H1 (cell line): ENCODE measurements around the gene CFAP58. TPM values are rescaled to one million over a fixed set of nuclear protein-coding genes. Genes with fewer than 3 reads are reported as not detected.

Source experiments
- ASH2L ChIP-seq: fragments of 200-600, 300-600 bp; sonication (generic); IDR thresholded peaks from one replicate; pipeline ENCODE4 v1.7.1; 2017; ENCODE audit warnings: low read length
- POU5F1 ChIP-seq: IDR thresholded peaks from 2 replicates; pipeline ENCODE4 v1.6.1; 2011; ENCODE audit warnings: low read depth, mild to moderate bottlenecking, low read length, moderate library complexity
- SIN3A ChIP-seq, 2 experiments: IDR thresholded peaks in 1 of 2; conservative IDR thresholded peaks in 1 of 2; 2 replicates each; pipeline ENCODE4 v1.6.1; 2011 to 2012; ENCODE audit warnings: low read length in 2 of 2, improper control_type of control experiment in 1 of 2, low read depth in 1 of 2, mild to moderate bottlenecking in 1 of 2
- polyA plus RNA-seq, 7 experiments: library from polyadenylated mRNA; depleted of rRNA in 3 of 7; stranded (reverse) in 5 of 7; unstranded in 2 of 7; fragments of >200 nt in 5 of 7; fragments of 200-250 nt in 2 of 7; gene quantifications; 1 replicate in 5 of 7; 2 replicates in 1 of 7; 4 replicates in 1 of 7; pipeline versions ENCODE4 v1.2.1 to v1.2.3, GENCODE V29; 2011 to 2013; ENCODE audit warnings: missing spikeins in 2 of 7, mixed read lengths in 2 of 7
- total RNA-seq: library from RNA; stranded (reverse); fragmentation: NEBNext Ultra II Directional; extraction: Animal tissue kit (Norgen Biotek cat#: 25700); gene quantifications from 2 replicates; pipeline ENCODE4 v1.2.1, GENCODE V29; 2021
- TF ChIP-seq, protein P1 (sequence below), 3 experiments: IDR thresholded peaks; 1 replicate in 2 of 3; 2 replicates in 1 of 3; pipeline versions ENCODE4 v1.5.1 to v1.6.1; 2011; ENCODE audit warnings: low read length in 3 of 3, mild to moderate bottlenecking in 3 of 3, inconsistent platforms in 2 of 3, low read depth in 1 of 3, moderate library complexity in 1 of 3; ENCODE audit not compliant: insufficient read depth in 1 of 3; ENCODE audit errors: control extremely low read depth in 1 of 3
- TF ChIP-seq, protein P2 (sequence below): IDR thresholded peaks from 2 replicates; pipeline ENCODE4 v1.6.1; 2012; ENCODE audit warnings: low read length, inconsistent platforms

The CFAP58 gene
- total and polyA plus RNA-seq, 2 of the 8 experiments (the other 6 are each of a cell fraction or from before 2014, with no cell fraction given) = 0.32 to 0.71 TPM

- TF ChIP-seq POU5F1 (no peak), SIN3A (conservative IDR thresholded peaks at IDR 0.05 in 1 of 2, IDR thresholded peaks at IDR 0.05 in 1 of 2; ENCODE audit: low read depth in 1 of 2, low read length in 2 of 2) (no peak), ASH2L (no peak)
- TF ChIP-seq, protein P1, sequence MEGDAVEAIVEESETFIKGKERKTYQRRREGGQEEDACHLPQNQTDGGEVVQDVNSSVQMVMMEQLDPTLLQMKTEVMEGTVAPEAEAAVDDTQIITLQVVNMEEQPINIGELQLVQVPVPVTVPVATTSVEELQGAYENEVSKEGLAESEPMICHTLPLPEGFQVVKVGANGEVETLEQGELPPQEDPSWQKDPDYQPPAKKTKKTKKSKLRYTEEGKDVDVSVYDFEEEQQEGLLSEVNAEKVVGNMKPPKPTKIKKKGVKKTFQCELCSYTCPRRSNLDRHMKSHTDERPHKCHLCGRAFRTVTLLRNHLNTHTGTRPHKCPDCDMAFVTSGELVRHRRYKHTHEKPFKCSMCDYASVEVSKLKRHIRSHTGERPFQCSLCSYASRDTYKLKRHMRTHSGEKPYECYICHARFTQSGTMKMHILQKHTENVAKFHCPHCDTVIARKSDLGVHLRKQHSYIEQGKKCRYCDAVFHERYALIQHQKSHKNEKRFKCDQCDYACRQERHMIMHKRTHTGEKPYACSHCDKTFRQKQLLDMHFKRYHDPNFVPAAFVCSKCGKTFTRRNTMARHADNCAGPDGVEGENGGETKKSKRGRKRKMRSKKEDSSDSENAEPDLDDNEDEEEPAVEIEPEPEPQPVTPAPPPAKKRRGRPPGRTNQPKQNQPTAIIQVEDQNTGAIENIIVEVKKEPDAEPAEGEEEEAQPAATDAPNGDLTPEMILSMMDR (IDR thresholded peaks at IDR 0.05; ENCODE audit: control extremely low read depth in 1 of 3, insufficient read depth in 1 of 3, low read depth in 1 of 3, low read length in 3 of 3) = no peak
- TF ChIP-seq, protein P2, sequence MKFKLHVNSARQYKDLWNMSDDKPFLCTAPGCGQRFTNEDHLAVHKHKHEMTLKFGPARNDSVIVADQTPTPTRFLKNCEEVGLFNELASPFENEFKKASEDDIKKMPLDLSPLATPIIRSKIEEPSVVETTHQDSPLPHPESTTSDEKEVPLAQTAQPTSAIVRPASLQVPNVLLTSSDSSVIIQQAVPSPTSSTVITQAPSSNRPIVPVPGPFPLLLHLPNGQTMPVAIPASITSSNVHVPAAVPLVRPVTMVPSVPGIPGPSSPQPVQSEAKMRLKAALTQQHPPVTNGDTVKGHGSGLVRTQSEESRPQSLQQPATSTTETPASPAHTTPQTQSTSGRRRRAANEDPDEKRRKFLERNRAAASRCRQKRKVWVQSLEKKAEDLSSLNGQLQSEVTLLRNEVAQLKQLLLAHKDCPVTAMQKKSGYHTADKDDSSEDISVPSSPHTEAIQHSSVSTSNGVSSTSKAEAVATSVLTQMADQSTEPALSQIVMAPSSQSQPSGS = no peak
Observed at GRCh38 chr10:104435822-104436221, 82.2 kb downstream of the CFAP58 start (continued).
